ENCODE data around the gene S100PBP. TPM values are rescaled to one million over a fixed set of nuclear protein-coding genes. Genes with fewer than 3 reads are reported as not detected.

S100PBP gene
- polyA plus RNA-seq, 1 experiment = 20.7 TPM

GRCh38 chr1:32884726-32885125 is 67.3 kb downstream of the S100PBP start:
- ChIA-PET CTCF (interaction anchor here (0.5 to 3.7 kb wide), 5 partner anchors 8 to 393 kb away, joined by 3 to 11 read pairs (median 5); no protein-coding TSS in a partner anchor), POLR2A (no interaction called here)
- Histone ChIP-seq H3K27me3 (ENCODE audit: control insufficient read depth, insufficient read depth, low read length) (peaks cover 19% of the 10 kb centered on the region), H3K36me3 (ENCODE audit: control insufficient read depth, insufficient read depth, low read length) (no peaks in the 10 kb centered on the region), H3K4me3 (ENCODE audit: low read depth, low read length) (no peak overlapping the region)
- no peak for TF ChIP-seq CTCF (IDR thresholded peaks at IDR 0.05; ENCODE audit: insufficient read depth, low read depth, low read length)
- DNase-seq (ENCODE audit: low read depth) = no peak

GRCh38 chr1:32885676-32886003 is 68.2 kb downstream of the S100PBP start:
- ChIA-PET POLR2A (no interaction called here), CTCF (interaction anchor here (1.2 to 3.7 kb wide), 4 partner anchors 9 to 201 kb away, joined by 5 to 13 read pairs (median 8); no protein-coding TSS in a partner anchor)
- H3K4me3 ChIP-seq (ENCODE audit: low read depth, low read length) = no peak overlapping the region
- H3K27me3 ChIP-seq (ENCODE audit: control insufficient read depth, insufficient read depth, low read length) = peaks cover 19% of the 10 kb centered on the region
- TF ChIP-seq CTCF (IDR thresholded peaks at IDR 0.05; ENCODE audit: insufficient read depth, low read depth, low read length) = no peak
- H3K36me3 ChIP-seq (ENCODE audit: control insufficient read depth, insufficient read depth, low read length) = no peaks in the 10 kb centered on the region
- DNase-seq (ENCODE audit: low read depth) = no peak

- POLR2A ChIA-PET = no interaction called here
- H3K4me3 ChIP-seq (ENCODE audit: low read depth, low read length) = no peak within 1 kb of the TSS; the same call in 1 of the 2 replicates
- no peaks in the 10 kb centered on the region for H3K36me3 ChIP-seq (ENCODE audit: control insufficient read depth, insufficient read depth, low read length)
- CTCF ChIA-PET = interaction anchor here (0.8 to 3.7 kb wide), 8 partner anchors 9 to 202 kb away, joined by 3 to 13 read pairs (median 5); no protein-coding TSS in a partner anchor
- no peak for DNase-seq (ENCODE audit: low read depth)
- H3K27me3 ChIP-seq (ENCODE audit: control insufficient read depth, insufficient read depth, low read length) = peaks cover 22% of the 10 kb centered on the region
- TF ChIP-seq CTCF (IDR thresholded peaks at IDR 0.05; ENCODE audit: insufficient read depth, low read depth, low read length) = peak; percentile 81
Measured at GRCh38 chr1:32886004-32886827, 68.8 kb downstream of the S100PBP start, which contains the start of gene HPCA. Gene HPCA, plus strand, starts transcription at chr1:32886491. Its CDS starts 2,408 bp downstream, at chr1:32888899.

DNA sequence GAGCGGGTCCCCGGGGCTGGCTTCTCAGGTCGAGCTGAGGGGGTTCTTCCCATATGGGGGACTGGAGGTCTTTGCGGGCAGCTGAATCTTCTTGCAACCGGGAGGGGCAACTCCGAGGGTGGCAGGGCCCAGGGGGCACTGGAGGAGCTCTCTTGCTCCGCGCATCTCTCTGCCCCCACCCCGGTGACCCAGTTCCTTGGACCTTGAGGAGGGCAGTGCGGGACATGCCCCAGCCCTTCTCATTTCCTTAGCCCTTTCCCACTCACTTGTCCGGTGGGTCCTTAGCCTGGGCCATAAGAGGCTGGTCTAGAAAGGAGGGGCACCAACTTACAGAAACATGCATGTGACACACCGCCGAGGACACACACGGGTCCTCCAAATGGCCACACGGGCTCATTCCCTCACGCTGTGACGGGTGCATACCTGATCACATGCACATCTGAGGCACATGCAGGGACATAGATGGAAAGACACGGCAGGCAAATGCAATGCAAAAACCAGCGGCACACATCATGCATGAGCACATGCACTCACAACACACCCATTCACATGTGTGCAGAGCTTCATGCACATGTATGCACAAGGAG is 69.5 kb downstream of the S100PBP start:
- Histone ChIP-seq H3K4me3 (ENCODE audit: low read depth, low read length) (no peak overlapping the region), H3K27me3 (ENCODE audit: control insufficient read depth, insufficient read depth, low read length) (peaks cover 24% of the 10 kb centered on the region), H3K36me3 (ENCODE audit: control insufficient read depth, insufficient read depth, low read length) (no peaks in the 10 kb centered on the region)
- CTCF ChIA-PET = interaction anchor here (0.8 to 3.7 kb wide), 7 partner anchors 8 to 202 kb away, joined by 3 to 13 read pairs (median 5); no protein-coding TSS in a partner anchor
- POLR2A ChIA-PET = no interaction called here
- DNase-seq (ENCODE audit: low read depth) = no peak
- no peak for TF ChIP-seq CTCF (IDR thresholded peaks at IDR 0.05; ENCODE audit: insufficient read depth, low read depth, low read length)

DNA sequence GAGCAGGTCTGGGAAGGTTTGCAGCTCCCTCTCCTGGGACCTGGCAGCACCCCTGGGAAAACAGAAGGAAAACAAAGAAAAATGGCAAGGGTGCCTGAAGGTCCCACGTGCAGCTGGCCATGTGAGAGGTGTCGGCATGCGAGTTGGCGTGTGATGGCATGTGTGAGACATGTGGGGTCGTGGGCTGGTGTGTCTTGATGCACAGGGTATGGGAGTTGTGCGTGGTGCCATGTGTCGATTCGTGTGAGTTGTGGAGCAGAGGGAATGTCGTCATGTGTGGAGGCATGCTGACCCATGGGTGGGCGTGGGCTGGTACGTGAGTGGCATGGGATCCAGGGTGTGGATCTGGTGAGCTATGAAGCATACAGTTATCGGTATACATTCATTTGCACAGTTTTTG is 70.2 kb downstream of the S100PBP start:
- Histone ChIP-seq H3K4me3 (ENCODE audit: low read depth, low read length) (no peak overlapping the region), H3K36me3 (ENCODE audit: control insufficient read depth, insufficient read depth, low read length) (no peaks in the 10 kb centered on the region), H3K27me3 (ENCODE audit: control insufficient read depth, insufficient read depth, low read length) (peaks cover 25% of the 10 kb centered on the region)
- ChIA-PET CTCF (interaction anchor here (0.6 to 3.7 kb wide), 4 partner anchors 11 to 162 kb away, joined by 3 to 13 read pairs (median 7); no protein-coding TSS in a partner anchor), POLR2A (no interaction called here)
- TF ChIP-seq CTCF (IDR thresholded peaks at IDR 0.05; ENCODE audit: insufficient read depth, low read depth, low read length) = no peak
- no peak for DNase-seq (ENCODE audit: low read depth)

Measured in BJ (cell line).